GM12878 (cell line): ENCODE measurements around the gene PDS5A. TPM values are rescaled to one million over a fixed set of nuclear protein-coding genes. Genes with fewer than 3 reads are reported as not detected.

Experiments
- ATAC-seq: fragments of 200-7000 bp; cut with Tn5 transposase; 3 replicates; pipeline ENCODE4 v1.9.1; 2020; ENCODE audit warnings: mild to moderate bottlenecking, moderate library complexity
- BruUV-seq: library from RNA; stranded (reverse); fragments of 400-500 nt; replicated peaks from 2 replicates; lab custom pipeline; 2021; lab: Mats Ljungman, UMichigan
- CTCF ChIA-PET: fragments of 300-600 bp; sonication (Branson Sonifier 250); formaldehyde crosslinking; extraction: SDS; loops from one replicate; lab custom pipeline; 2021; ENCODE audit warnings: inconsistent platforms; lab: Yijun Ruan, JAX
- POLR2A ChIA-PET: fragments of 350-600 bp; formaldehyde crosslinking; extraction: SDS; loops from one replicate; lab custom pipeline; 2021; ENCODE audit warnings: inconsistent platforms; lab: Charles Lee
- RAD21 ChIA-PET: fragments of 300-600 bp; sonication (Branson Sonifier 250); formaldehyde crosslinking; loops from one replicate; lab custom pipeline; 2023; ENCODE audit warnings: antibody characterized with exemption; ENCODE audit not compliant: unreplicated experiment; lab: Charles Lee
- SMC1A ChIA-PET: fragments of 300-600 bp; sonication (Branson Sonifier 250); formaldehyde crosslinking; loops from one replicate; lab custom pipeline; 2023; ENCODE audit not compliant: unreplicated experiment, uncharacterized antibody; lab: Charles Lee
- DNase-seq: peaks from one replicate; pipeline ENCODE4 v3.0.0-alpha.2; 2011; ENCODE audit warnings: low read depth, low spot score
- FAIRE-seq: peaks from 3 replicates; lab custom pipeline; 2011; peaks lifted over from hg19 to GRCh38; lab: Jason Lieb, UNC
- H2AFZ ChIP-seq: 2 replicates; pipeline ENCODE4 v1.6.0; 2011; ENCODE audit warnings: low read depth, low read length, control low read depth; ENCODE audit not compliant: control insufficient read depth
- H3K27ac ChIP-seq: 2 replicates; pipeline ENCODE4 v1.5.1; 2011; ENCODE audit warnings: control low read depth; ENCODE audit not compliant: control insufficient read depth, insufficient read depth
- H3K27me3 ChIP-seq, 2 experiments: replicated peaks in 1 of 2; 2 replicates each; pipeline versions ENCODE4 v1.6.0 to v1.6.1; 2011; ENCODE audit warnings: low read length in 1 of 2; ENCODE audit not compliant: control insufficient read depth in 2 of 2, insufficient read depth in 2 of 2
- H3K36me3 ChIP-seq, 2 experiments: 2 replicates each; pipeline ENCODE4 v1.5.1; 2011; ENCODE audit warnings: low read length in 1 of 2; ENCODE audit not compliant: control insufficient read depth in 2 of 2, insufficient read depth in 2 of 2
- H3K4me1 ChIP-seq: 2 replicates; pipeline ENCODE4 v1.6.1; 2011; ENCODE audit warnings: mild to moderate bottlenecking, low read length, moderate library complexity, mixed read lengths; ENCODE audit not compliant: control insufficient read depth, insufficient read depth
- H3K4me2 ChIP-seq: 2 replicates; pipeline ENCODE4 v1.6.0; 2011; ENCODE audit warnings: control low read depth; ENCODE audit not compliant: control insufficient read depth, insufficient read depth
- H3K4me3 ChIP-seq: fragments of 200-600 bp; sonication (generic); 2 replicates; pipeline ENCODE4 v1.5.1; 2016
- H3K79me2 ChIP-seq: 2 replicates; pipeline ENCODE4 v1.6.0; 2011; ENCODE audit warnings: low read length; ENCODE audit not compliant: control insufficient read depth, insufficient read depth
- H3K9ac ChIP-seq: 2 replicates; pipeline ENCODE4 v1.8.0; 2011; ENCODE audit warnings: low read length, control low read depth, mixed read lengths; ENCODE audit not compliant: control insufficient read depth, insufficient read depth
- H3K9me3 ChIP-seq: replicated peaks from 3 replicates; pipeline ENCODE4 v1.5.1; 2011; ENCODE audit warnings: mild to moderate bottlenecking, low read length; ENCODE audit not compliant: control insufficient read depth, insufficient read depth
- H4K20me1 ChIP-seq: 2 replicates; pipeline ENCODE4 v1.6.0; 2011; ENCODE audit not compliant: control insufficient read depth, insufficient read depth
- BRCA1 ChIP-seq: IDR thresholded peaks from 2 replicates; pipeline ENCODE4 v1.6.1; 2011; ENCODE audit warnings: low read depth, low read length, improper control_type of control experiment
- FOS ChIP-seq: IDR thresholded peaks from 3 replicates; pipeline ENCODE4 v1.6.1; 2011; ENCODE audit warnings: borderline replicate concordance; ENCODE audit not compliant: insufficient read length; ENCODE audit errors: extremely low read depth
- GATAD2B ChIP-seq: fragments of 450-650 bp; conservative IDR thresholded peaks from 2 replicates; pipeline ENCODE4 v1.6.1; 2017; ENCODE audit warnings: low read depth, mild to moderate bottlenecking, moderate library complexity
- HDGF ChIP-seq: fragments of 450-650 bp; IDR thresholded peaks from 2 replicates; pipeline ENCODE4 v1.6.1; 2016; ENCODE audit warnings: antibody characterized with exemption
- IKZF2 ChIP-seq, 2 experiments: fragments of 450-650 bp; IDR thresholded peaks; 2 replicates each; pipeline ENCODE4 v1.6.1; 2017; ENCODE audit warnings: mild to moderate bottlenecking in 2 of 2, moderate library complexity in 2 of 2
- KAT2A ChIP-seq: conservative IDR thresholded peaks from 2 replicates; pipeline ENCODE4 v1.6.1; 2011; ENCODE audit warnings: low read depth, low read length; ENCODE audit not compliant: control insufficient read depth
- MEF2A ChIP-seq: IDR thresholded peaks from 2 replicates; pipeline ENCODE4 v1.6.1; 2011; ENCODE audit warnings: low read depth, mild to moderate bottlenecking, low read length, moderate library complexity; ENCODE audit not compliant: insufficient read depth
- MLLT1 ChIP-seq: fragments of 450-650 bp; IDR thresholded peaks from 2 replicates; pipeline ENCODE4 v1.6.1; 2016; ENCODE audit warnings: mild to moderate bottlenecking
- MTA2 ChIP-seq: fragments of 450-650 bp; IDR thresholded peaks from 2 replicates; pipeline ENCODE4 v1.6.1; 2016; ENCODE audit warnings: low read depth, mild to moderate bottlenecking, moderate library complexity
- MXI1 ChIP-seq: fragments of 150-350 bp; IDR thresholded peaks from 2 replicates; pipeline ENCODE4 v1.6.1; 2011; ENCODE audit warnings: low read depth, mild to moderate bottlenecking, inconsistent platforms, low read length, improper control_type of control experiment
- NFYA ChIP-seq: IDR thresholded peaks from 2 replicates; pipeline ENCODE4 v1.6.1; 2011; ENCODE audit warnings: low read depth, mild to moderate bottlenecking, low read length, improper control_type of control experiment, borderline replicate concordance
- NR2F1 ChIP-seq: fragments of 450-650 bp; conservative IDR thresholded peaks from 2 replicates; pipeline ENCODE4 v1.6.1; 2017; ENCODE audit warnings: mild to moderate bottlenecking
- NRF1 ChIP-seq: conservative IDR thresholded peaks from 2 replicates; pipeline ENCODE4 v1.6.1; 2011; ENCODE audit warnings: mild to moderate bottlenecking, low read depth, low read length, improper control_type of control experiment
- PAX8 ChIP-seq: fragments of 450-650 bp; IDR thresholded peaks from 2 replicates; pipeline ENCODE4 v1.6.1; 2017; ENCODE audit warnings: mild to moderate bottlenecking, moderate library complexity
- POLR2AphosphoS2 ChIP-seq: IDR thresholded peaks from 2 replicates; pipeline ENCODE4 v1.6.1; 2011; ENCODE audit warnings: low read depth, mild to moderate bottlenecking, low read length, improper control_type of control experiment, moderate library complexity
- RB1 ChIP-seq: fragments of 450-650 bp; formaldehyde crosslinking; IDR thresholded peaks from 2 replicates; pipeline ENCODE4 v1.6.1; 2017; ENCODE audit warnings: mild to moderate bottlenecking, borderline replicate concordance
- SUZ12 ChIP-seq: fragments of 200-600 bp; sonication (generic); IDR thresholded peaks from one replicate; pipeline ENCODE4 v1.6.1; 2018; ENCODE audit warnings: antibody characterized with exemption, mild to moderate bottlenecking; ENCODE audit not compliant: unreplicated experiment
- YY1 ChIP-seq: IDR thresholded peaks from 2 replicates; pipeline ENCODE4 v1.6.1; 2011; ENCODE audit warnings: low read depth, mild to moderate bottlenecking, low read length
- ZNF622 ChIP-seq: fragments of 450-650 bp; IDR thresholded peaks from 2 replicates; pipeline ENCODE4 v1.6.1; 2017; ENCODE audit warnings: mild to moderate bottlenecking, inconsistent platforms
- ZZZ3 ChIP-seq: IDR thresholded peaks from 2 replicates; pipeline ENCODE4 v1.6.1; 2011; ENCODE audit warnings: low read depth; ENCODE audit not compliant: control insufficient read depth, insufficient read length
- WGBS: methylation state at CpG from one replicate; pipeline ENCODE4 v1.1.6; 2016; ENCODE audit warnings: low lambda C conversion rate; ENCODE audit not compliant: insufficient replicate concordance, insufficient coverage; ENCODE audit errors: missing lambda C conversion rate; 5-methylcytosine and 5-hydroxymethylcytosine counted together
- in situ Hi-C: fragments of 300-500 bp; cut with MboI; formaldehyde crosslinking; loops from 9 replicates; pipeline ENCODE4 v1.14.3; 2018; ENCODE audit warnings: mixed read lengths
- intact Hi-C: fragments of 100-400 bp; cut with micrococcal nuclease; formaldehyde crosslinking; loops from one replicate; pipeline ENCODE4 v1.14.2; 2022; ENCODE audit not compliant: unreplicated experiment
- polyA plus RNA-seq, 11 experiments: library from polyadenylated mRNA; depleted of rRNA in 4 of 11; unstranded in 6 of 11; stranded (reverse) in 5 of 11; fragments of >200 nt; fragmentation: Nextera tagmentation in 4 of 11; fragmentation: Illumina TruSeq in 1 of 11; extraction: Ambion mirVana in 4 of 11; extraction: Trizol in 1 of 11; gene quantifications; 1 replicate in 1 of 11; 2 replicates in 10 of 11; pipeline versions ENCODE4 v1.2.1 to v1.2.3, GENCODE V29; 2011 to 2016; ENCODE audit warnings: inconsistent platforms in 2 of 11, missing spikeins in 2 of 11, low read depth in 1 of 11
- total RNA-seq, 4 experiments: library from RNA; depleted of rRNA in 3 of 4; stranded (reverse); fragments of >200 nt in 3 of 4; fragmentation: Illumina TruSeq in 1 of 4; extraction: Trizol in 1 of 4; gene quantifications; 2 replicates each; pipeline versions ENCODE4 v1.2.1 to v1.2.3, GENCODE V29; 2013 to 2021
- TF ChIP-seq, protein P1 (sequence below): fragments of 450-650 bp; conservative IDR thresholded peaks from 2 replicates; pipeline ENCODE4 v1.6.1; 2017; ENCODE audit warnings: mild to moderate bottlenecking, moderate library complexity
- TF ChIP-seq, protein P2 (sequence below): IDR thresholded peaks from 2 replicates; pipeline ENCODE4 v1.6.1; 2011; ENCODE audit warnings: low read depth, low read length, improper control_type of control experiment, borderline replicate concordance

PDS5A gene
- total and polyA plus RNA-seq, 10 of the 15 experiments (the other 5 are each of a cell fraction or from before 2014, with no cell fraction given), result 13.7 to 69.7 (median 52.3) TPM

- DNase-seq (no peak), FAIRE-seq (no peak), ATAC-seq (peak; percentile 49; the same call in 2 of the 3 replicates)
- no peak overlapping the region for H2AFZ ChIP-seq
- in situ Hi-C loops, result no loop called here
- H3K27me3 ChIP-seq, result no peaks in the 10 kb centered on the region
- no peak overlapping the region for H3K9ac ChIP-seq
- POLR2A ChIA-PET, result no interaction called here
- no peak overlapping the region for H3K4me2 ChIP-seq
- BruUV-seq, result no TSS peak
- H3K79me2 ChIP-seq, result no peaks in the 10 kb centered on the region
- no peaks in the 10 kb centered on the region for H3K36me3 ChIP-seq
- intact Hi-C loops, result no loop called here
- H3K27ac ChIP-seq, result no peak overlapping the region
- H3K9me3 ChIP-seq, result no peaks in the 10 kb centered on the region; the same call in 2 of the 3 replicates
- H3K4me1 ChIP-seq, result no peaks in the 10 kb centered on the region
- CTCF ChIA-PET, result no interaction called here
- 63% methylated on average over 5 of the region's 7 CpGs for WGBS
- RAD21 ChIA-PET, result no interaction called here
- H4K20me1 ChIP-seq, result no peaks in the 10 kb centered on the region
- SMC1A ChIA-PET, result no interaction called here
- H3K4me3 ChIP-seq, result no peak overlapping the region
- TF ChIP-seq NFYA (no peak), GATAD2B (no peak), BRCA1 (no peak), POLR2AphosphoS2 (no peak), FOS (no peak), ZZZ3 (no peak), MLLT1 (peak; percentile 97), MXI1 (no peak), RB1 (no peak), PAX8 (no peak), MTA2 (0 out of 2 replicates have a peak, but pooled peaks have one; percentile 23), HDGF (peak; percentile 70; the same call in 1 of the 2 replicates), KAT2A (no peak), ZNF622 (no peak), NRF1 (no peak), YY1 (no peak), IKZF2 (IDR thresholded peaks at IDR 0.05) (0 out of 4 replicates have a peak, but pooled peaks of 1 of the 2 experiments have one; percentile 9), SUZ12 (no peak), MEF2A (no peak), NR2F1 (no peak)
- TF ChIP-seq, protein P1, sequence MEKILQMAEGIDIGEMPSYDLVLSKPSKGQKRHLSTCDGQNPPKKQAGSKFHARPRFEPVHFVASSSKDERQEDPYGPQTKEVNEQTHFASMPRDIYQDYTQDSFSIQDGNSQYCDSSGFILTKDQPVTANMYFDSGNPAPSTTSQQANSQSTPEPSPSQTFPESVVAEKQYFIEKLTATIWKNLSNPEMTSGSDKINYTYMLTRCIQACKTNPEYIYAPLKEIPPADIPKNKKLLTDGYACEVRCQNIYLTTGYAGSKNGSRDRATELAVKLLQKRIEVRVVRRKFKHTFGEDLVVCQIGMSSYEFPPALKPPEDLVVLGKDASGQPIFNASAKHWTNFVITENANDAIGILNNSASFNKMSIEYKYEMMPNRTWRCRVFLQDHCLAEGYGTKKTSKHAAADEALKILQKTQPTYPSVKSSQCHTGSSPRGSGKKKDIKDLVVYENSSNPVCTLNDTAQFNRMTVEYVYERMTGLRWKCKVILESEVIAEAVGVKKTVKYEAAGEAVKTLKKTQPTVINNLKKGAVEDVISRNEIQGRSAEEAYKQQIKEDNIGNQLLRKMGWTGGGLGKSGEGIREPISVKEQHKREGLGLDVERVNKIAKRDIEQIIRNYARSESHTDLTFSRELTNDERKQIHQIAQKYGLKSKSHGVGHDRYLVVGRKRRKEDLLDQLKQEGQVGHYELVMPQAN, result no peak
- TF ChIP-seq, protein P2, sequence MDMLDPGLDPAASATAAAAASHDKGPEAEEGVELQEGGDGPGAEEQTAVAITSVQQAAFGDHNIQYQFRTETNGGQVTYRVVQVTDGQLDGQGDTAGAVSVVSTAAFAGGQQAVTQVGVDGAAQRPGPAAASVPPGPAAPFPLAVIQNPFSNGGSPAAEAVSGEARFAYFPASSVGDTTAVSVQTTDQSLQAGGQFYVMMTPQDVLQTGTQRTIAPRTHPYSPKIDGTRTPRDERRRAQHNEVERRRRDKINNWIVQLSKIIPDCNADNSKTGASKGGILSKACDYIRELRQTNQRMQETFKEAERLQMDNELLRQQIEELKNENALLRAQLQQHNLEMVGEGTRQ, result no peak
Observed at GRCh38 chr4:39814403-39815185, 163.1 kb downstream of the PDS5A start.
